Measurements from ENCODE around the gene IL21R.

DNA sequence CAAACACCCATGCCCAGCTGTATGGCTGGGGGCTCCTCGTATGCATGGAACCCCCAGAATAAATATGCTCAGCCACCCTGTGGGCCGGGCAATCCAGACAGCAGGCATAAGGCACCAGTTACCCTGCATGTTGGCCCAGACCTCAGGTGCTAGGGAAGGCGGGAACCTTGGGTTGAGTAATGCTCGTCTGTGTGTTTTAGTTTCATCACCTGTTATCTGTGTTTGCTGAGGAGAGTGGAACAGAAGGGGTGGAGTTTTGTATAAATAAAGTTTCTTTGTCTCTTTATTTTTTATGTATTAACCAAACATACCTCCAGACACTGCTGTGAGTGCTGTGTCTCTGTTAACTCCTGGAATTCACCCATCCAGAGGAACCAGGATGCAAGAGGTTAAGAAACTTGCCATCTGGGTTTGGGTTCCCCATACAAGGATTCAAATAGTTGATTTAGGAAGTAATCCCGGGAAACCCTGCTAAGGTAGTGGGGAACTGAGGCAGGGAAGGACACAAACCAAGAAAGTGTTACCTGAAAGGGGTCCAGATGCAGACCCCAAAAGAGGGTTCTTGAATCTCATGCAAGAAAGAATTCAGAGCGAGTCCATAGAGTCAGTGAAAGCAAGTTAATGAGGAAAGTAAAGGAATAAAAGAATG is 37.4 kb upstream of the IL21R start:
- TF ChIP-seq JUN (IDR thresholded peaks at IDR 0.05; ENCODE audit: borderline replicate concordance, low read depth, low read length) (no peak), JUN (CRISPR knock-in tag; IDR thresholded peaks at IDR 0.05; ENCODE audit: borderline replicate concordance) (no peak), RAD51 (IDR thresholded peaks at IDR 0.05; ENCODE audit: borderline replicate concordance, low read depth) (no peak), SREBF2 (CRISPR knock-in tag; IDR thresholded peaks at IDR 0.05) (no peak), RBM15 (IDR thresholded peaks at IDR 0.05; ENCODE audit: insufficient read depth, low read length) (no peak), NFIC (IDR thresholded peaks at IDR 0.05) (no peak), NFXL1 (CRISPR knock-in tag; IDR thresholded peaks at IDR 0.05) (no peak), ZFP36 (IDR thresholded peaks at IDR 0.05; ENCODE audit: low read depth, low read length, partially characterized antibody) (no peak), MAFK (IDR thresholded peaks at IDR 0.05; ENCODE audit: low read length) (no peak), PHF20 (IDR thresholded peaks at IDR 0.05; ENCODE audit: partially characterized antibody) (no peak)
- TF ChIP-seq, protein P1, sequence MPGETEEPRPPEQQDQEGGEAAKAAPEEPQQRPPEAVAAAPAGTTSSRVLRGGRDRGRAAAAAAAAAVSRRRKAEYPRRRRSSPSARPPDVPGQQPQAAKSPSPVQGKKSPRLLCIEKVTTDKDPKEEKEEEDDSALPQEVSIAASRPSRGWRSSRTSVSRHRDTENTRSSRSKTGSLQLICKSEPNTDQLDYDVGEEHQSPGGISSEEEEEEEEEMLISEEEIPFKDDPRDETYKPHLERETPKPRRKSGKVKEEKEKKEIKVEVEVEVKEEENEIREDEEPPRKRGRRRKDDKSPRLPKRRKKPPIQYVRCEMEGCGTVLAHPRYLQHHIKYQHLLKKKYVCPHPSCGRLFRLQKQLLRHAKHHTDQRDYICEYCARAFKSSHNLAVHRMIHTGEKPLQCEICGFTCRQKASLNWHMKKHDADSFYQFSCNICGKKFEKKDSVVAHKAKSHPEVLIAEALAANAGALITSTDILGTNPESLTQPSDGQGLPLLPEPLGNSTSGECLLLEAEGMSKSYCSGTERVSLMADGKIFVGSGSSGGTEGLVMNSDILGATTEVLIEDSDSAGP (CRISPR knock-in tag; IDR thresholded peaks at IDR 0.05) = no peak
- TF ChIP-seq, protein P2, sequence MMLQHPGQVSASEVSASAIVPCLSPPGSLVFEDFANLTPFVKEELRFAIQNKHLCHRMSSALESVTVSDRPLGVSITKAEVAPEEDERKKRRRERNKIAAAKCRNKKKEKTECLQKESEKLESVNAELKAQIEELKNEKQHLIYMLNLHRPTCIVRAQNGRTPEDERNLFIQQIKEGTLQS (IDR thresholded peaks at IDR 0.05) = no peak
- TF ChIP-seq, protein P2 (CRISPR knock-in tag; conservative IDR thresholded peaks at IDR 0.05) = no peak
